UCSD-AML1 (cell line): ENCODE data around the gene ANKRD26.
A peak's percentile ranks its signal among the peaks of the same experiment; 100 is the strongest.
"Not testable (repeated sequence)": the region's sequence is repeated elsewhere in the genome, so short reads cannot be mapped to it uniquely, and the experiment has no call there.

Experiments used
- DNase-seq: peaks from one replicate; lab custom pipeline; 2025; ENCODE audit not compliant: unreplicated experiment; lab: John Stamatoyannopoulos, UW

Gene ANKRD26

DNA sequence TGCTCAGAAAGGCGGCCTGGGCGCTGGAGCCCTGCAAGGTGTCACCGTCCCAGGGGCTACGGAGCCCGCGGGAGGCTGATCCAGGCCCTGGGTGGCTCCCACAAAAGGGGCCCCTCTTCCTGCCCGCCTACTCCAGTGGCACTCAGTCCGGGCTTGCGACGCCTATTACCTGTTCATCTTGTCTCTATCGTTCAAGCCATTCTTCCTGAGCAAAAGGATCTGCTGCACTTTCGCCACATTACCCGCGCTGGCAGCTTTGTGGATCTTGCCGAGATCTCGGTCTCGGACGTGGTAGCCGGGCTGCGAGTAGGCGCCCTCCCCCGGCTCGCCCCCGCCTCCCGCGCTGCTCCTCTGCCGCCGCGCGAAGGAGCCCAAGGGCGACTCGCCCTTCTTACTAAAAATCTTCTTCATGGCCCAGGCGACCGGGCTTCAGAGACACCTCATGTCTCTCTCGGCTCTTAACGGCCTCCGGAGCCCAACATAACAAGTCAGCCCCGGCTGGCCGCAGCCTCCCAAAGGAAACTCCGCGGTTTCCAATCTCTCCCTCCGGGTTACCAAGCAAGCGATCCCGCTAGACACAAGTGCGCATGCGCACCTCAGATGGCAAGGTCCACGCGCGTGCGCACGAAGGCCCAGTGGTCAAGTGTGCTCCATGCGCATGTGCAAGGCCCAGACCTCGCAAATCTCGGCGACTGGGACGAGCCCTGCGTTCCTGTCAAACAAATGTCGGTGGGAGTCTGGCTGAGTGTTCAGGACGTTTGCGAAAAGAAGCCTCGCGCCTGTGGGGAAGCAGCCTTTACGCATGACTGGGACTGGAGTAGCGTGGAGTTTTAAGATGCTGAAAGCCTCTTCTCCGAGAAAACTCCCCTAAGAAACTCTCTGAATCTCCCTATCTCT is at the start of gene ANKRD26:
Gene ANKRD26 (minus strand): TSS at position 579 of the 897 bp plus-strand sequence. CDS start 168 bp downstream, at position 411.
- peak; percentile 97 for DNase-seq

DNA sequence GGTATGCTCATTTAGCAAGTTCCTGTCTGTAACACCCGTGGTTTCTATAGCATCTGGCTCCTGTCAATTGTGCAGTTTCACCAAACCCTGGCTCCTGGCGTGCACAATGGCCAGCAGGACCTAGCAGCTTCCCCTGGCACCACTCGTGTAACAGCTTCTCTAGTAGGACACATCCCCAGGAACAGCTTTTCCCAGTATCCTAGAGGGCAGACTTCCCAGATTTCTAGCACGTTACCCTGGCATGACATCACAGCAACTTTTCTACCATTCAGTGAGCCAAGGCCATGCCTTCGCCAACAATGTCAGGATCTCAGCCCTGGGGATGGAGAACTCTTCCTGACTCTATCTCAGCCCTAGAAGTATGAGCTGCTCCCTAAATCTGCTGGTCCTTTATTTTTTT is 47.4 kb upstream of the ANKRD26 start:
- DNase-seq, result no peak

DNA sequence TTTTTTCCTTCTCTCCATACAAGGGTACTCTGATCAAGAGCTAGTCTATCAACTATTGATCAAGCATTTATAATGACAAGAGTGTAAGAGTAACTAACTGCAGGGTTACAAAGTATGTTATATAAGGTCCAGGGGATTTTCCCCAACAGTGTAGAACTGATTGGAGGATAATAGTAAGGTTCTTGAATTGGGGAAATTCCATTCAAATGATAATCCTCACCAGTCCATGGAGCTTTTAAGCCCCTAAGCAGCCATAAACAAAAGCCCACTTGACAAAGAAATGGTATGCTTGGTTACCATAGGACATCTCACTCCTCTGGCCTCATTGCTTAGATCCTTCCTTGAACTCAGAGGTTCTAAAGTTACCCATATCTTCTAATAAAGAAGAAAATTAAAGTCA is 45.6 kb upstream of the ANKRD26 start:
- DNase-seq, result no peak

DNA sequence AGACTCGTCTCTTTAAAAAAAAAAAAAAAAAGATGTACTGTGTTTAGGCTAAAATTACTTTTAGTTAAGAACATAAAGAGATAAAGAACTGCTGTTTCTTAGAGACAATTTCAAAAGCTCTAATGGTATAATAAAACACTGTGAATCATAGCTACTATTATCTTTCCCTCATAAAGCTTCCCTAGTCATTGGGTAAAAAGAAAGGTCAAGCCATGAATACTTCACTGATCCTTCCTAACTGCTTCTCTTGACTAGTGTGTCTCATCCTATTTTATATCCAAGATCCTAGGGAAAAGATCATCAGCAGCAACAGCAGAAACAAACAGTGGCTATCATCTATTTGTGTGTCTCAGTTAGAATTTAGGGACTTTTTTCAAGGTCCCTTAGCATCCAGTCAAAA is 43.4 kb upstream of the ANKRD26 start:
- no peak for DNase-seq

DNA sequence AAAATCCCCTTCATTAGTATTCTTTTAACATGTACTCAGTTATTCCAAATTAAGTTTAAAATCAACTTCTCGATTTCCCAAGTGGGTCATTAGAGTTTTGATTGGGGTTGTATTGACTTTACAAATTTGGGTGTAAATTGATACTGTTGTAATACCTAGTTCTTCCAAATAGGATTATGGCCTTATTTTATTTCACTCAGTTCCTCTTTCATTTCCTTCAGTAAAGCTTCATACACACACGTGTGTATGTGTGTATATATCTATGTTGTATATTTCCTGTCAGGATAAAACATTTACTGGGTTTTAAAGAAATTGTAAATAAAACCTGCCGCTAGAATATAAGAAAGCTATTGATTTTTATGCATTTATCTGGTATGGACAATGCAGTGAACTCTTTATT is 38.0 kb upstream of the ANKRD26 start:
- DNase-seq, result no peak

DNA sequence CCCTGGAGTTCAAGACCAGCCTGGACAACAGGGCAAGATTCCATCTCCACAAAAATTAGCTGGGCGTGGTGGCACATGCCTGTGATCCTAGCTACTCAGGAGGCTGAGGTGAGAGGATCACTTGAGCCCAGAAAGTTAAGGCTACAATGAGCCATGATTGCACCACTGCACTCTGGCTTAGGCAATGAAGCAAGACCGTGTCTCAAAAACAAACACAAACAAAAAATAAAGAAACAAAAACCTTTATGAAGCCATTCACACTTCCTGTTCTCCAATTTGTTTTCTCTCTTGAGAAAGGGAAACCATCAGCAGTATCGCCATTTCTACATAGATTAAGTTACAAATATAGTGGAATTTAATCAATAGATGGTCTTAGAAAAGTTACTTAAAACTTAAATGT is 34.1 kb upstream of the ANKRD26 start:
- no peak for DNase-seq

DNA sequence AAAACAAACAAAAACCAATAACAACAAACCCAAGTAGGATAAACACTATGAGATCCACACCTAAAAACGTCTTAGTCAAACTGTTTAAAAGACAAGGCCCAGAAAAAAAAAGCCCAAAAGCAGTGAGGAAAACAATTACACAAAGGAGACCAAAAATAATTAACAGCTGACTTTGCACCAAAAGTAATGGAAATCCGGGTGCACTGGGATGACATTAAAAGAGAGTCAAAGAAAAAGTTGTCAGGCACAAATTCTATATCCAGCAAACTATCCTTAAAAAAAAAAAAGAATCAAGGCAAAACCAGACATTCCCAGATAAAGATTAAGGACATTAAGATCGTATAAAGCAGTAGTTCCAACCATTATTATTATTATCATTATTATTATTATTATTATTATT is 7.9 kb upstream of the ANKRD26 start:
- DNase-seq, result no peak

DNA sequence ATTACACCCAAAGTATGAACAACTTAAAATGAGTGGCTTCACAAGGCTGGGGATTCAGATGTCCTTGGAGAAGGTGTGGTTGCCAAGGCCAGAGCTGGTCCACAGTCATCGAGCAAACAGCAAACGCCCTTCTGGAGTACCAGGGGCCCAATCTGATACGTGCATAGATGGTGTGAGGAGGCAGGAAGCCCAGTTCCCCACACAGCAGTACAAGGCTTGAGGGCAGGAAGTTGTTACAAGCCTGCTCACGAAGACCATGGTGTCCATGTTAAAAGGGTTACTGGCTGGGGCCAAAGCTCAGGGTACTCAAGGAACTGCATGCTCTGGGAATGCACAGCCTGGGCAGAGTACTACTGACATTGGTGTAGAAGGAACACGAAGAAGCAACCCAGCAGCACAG is 4.6 kb upstream of the ANKRD26 start:
- peak; percentile 22 for DNase-seq

DNA sequence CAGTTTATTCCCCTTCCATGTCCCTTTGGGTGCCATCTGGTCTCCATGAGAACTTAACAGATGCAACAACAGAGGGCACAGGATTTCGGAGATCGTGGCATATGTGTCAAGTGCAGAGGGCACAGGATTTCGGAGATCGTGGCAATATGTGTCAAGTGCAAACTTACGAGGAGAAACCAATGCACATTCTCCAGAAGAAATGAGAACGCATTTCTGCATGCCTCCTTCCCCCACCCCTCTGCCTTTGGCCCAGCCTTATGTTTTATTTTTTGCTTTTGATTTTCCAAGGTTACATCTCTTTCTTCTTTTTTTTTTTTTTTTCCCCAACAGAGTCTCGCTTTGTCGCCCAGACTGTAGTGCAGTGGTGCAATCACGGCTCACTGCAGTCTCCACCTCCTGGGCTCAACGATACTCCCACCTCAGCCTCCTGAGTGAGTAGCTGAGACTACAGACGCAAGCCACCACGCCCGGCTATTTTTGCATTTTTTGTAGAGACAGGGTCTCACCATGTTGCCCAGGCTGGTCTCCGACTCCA is 586 bp upstream of the ANKRD26 start:
- DNase-seq, result no peak

DNA sequence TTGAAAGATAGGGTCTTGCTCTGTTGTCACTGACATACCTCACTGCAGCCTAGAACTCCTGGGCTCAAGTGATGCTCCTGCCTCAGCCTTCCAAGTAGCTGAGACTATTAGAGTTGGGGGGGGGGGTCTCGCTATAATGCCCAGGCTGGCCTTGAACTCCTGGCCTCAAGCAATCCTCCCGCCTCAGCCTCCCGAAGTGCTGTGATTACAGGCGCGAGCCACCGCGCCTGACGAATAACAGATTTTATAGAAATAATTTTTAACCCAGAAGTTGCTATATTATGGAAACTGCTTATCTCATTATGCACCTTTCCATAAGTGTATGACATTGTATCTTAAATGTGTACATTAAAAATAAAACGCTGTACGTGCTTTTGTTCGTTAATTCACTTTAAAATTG is 846 bp downstream of the ANKRD26 start:
- no peak for DNase-seq

DNA sequence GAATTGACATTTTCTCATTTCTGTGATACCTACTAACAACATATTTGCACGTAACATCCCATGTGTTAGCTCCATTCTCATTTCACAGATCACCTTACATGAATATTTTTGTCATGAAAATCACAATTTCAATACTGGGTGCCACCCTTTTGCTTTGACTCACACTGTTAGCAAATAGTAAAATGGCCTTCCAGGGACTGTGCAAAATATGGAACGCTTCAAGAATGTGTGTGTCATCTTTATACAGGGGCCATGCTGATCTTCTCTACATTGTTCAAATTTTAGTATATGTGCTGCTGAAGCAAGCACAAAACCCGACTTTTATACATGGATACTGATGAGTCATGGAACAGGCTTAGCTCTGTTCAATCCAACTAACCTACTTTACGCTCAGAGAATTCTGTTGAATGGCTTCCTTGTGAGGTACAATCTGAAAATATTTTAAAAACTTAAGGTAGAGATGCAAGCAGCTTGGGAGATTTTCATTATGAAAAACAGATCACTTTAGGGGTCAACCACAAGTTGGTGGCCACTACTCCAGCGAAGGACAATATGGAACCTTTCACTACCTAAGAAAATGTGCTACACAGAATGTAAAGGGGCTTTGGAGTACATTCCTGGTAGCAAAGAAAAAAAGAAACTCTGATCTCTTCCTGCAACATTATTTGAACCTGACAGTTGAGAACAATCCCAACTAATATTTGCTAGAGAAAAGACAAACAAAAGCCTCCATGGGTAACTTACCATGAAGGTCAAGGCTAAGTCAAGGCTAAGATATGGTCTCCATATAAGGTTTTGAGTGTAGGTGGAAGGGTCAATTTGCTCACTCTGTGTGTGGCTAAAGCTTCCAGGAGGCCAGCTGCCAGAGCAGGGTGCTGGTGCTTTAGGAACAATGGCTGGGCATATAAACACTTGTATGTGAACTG is 11.9 kb downstream of the ANKRD26 start:
- no peak for DNase-seq

DNA sequence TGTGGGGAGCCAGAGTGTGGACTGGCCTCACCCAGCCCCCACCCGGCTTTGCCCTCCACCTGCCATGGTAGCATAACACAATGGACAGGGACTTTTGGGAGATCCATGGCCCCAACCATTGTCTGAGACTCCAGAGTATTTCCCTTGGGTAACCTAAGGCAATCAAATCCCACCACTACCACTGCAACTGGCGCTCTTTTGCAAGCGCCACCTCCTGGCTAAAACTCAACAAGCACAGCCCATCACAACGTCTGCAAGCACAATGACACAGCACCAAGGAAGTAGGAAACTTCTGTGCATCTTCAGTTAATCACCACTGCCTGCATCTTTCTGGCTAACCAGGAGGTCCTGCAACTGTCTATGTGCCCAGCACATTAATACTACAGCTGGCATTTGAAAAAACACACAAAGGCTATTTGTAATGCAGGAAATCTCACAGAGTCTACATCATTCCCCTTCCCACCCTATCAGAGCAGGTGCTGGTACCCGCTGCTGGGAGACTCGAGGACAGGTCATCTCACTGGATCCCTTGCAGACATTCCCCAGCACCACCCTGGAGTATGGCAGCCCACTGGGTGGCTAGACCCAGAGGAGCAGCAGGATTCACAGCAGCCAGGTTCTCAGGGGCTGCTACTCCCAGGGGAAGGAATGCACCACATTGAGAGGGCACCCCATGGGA is 27.7 kb downstream of the ANKRD26 start:
- DNase-seq, result no peak

DNA sequence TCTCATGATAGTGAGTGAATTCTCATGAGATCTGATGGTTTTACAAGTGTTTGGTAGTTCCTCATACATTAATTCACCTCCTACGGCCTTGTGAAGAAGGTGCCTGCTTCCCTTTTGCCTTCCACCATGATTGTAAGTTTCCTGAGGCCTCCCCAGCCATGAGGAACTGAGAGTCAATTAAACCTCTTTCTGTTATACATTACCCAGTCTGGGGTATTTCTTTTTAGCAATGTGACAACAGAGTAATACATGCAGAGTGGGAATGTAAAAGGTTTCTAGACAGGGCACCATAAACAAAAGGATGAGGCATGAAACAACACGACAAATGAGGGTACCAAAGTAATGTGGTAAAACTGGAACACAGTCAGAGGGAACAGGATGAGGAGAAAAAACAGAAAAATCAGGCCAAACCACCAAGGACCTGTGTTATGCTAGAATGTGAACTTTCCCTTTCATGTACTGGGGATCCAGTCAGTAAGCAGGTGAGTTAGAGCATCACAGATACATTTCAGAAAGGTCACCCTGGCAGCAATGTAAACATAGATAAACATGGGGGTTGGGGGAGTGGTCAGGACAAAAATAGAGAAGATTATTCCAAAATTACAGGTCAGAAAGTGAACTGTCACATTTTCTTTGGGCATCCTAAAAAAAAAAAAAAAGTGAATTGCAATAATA is 31.9 kb downstream of the ANKRD26 start:
- no peak for DNase-seq

DNA sequence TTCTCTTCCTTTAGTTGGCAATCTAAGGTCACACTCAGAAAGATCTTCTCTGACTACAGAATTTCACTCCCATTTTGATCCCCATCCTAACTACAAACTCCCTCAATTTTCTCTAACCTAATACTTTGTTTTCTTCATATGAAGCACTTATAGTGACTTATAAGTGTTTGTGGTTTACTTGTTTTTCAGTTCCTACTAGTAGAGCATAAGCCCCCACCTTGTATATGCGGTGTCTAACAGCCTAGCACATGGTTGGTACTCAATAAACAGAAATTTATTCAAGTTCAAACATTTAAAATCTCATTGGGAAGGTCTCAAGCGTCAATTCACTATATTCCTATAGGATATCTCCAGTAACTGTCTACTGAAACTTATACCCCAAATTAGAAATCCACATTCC is 35.2 kb downstream of the ANKRD26 start:
- no peak for DNase-seq

DNA sequence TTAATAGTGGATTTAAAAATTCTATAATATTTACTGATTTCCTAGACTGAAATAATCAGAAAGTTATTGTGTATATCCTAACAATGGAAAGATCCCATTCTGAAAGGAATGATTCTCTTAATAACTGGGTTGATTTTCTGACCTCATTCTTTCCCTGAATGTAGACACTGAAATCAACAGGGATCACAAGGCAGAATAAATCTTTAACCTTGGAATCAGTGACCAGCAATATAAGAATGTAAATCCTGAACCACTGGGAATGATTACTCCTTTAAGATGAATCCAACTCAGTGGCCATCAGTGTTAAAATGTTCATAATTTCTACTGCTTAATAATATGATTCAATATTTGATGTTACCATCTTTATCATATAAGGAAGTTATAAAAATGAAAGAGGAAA is 47.6 kb downstream of the ANKRD26 start:
- DNase-seq, result no peak

DNA sequence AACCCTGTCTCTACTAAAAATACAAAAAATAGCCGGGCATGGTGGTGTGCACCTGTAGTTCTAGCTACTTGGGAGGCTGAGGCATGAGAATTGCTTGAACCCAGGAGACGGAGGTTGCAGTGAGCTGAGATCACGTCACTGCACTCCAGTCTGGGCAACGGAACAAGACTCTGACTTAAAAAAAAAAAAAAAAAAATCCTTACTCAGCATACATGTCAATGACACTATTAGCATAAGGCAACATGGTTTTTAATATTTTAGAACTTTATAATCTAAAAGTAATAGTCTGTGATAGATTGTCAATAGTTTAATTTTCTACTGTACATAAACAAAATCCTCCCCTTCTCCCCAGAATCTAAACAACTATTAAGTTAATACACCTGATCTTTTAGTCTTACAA is 55.0 kb downstream of the ANKRD26 start:
- not testable (repeated sequence) for DNase-seq

DNA sequence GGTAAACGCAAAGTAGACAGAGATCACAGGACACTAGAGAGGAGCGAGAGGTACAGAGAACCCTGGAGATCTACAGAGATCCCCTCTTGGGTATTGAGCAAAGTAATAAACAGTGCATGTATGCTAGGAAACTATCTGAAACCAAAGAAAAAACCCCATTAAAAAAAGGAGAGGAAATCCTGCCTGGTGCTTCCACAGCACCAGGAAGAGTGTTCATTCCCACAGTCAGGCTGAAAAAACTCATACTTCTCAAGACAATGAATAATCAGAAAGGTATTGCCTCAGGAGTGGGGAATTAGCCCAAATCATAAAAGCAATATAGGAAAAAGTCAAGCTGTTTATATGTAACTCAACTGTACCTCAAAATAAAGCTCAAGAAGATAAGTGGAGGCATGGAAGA is 59.1 kb downstream of the ANKRD26 start:
- no peak for DNase-seq

DNA sequence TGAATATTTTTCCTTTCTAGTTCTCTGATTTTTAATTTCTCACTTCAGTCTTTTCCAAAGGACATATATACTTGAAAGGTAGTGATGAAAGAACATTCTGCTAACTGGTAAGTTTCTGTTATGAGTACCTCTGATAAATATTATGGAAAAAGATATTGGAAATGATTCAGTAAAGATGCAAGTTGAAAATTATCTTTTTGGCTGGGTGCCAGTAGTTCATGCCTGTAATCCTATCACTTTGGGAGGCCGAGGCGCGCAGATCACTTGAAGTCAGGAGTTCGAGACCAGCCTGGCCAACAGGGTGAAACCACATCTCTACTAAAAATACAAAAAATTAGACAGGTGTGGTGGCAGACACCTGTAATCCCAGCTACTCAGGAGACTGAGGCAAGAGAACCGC is 62.1 kb downstream of the ANKRD26 start:
- no peak for DNase-seq

DNA sequence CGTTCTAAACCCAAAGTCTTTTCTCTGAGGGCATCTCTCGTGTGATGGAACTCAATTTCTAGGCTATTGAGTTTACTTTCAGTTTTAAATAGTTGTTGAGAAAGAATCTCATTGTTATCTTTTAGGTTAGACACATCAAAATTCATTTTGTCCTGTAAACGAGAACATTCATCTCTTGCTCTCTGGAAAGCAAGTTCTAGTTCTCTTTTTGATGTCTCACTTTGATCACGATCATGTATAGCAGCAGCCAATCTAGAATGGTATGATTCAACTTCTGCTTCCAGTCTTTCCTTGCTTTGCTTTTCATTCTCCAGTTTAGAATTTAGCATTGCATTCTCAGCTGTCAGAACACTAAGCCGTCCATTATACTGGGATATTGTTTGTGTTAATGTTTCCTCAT is 65.1 kb downstream of the ANKRD26 start:
- no peak for DNase-seq

DNA sequence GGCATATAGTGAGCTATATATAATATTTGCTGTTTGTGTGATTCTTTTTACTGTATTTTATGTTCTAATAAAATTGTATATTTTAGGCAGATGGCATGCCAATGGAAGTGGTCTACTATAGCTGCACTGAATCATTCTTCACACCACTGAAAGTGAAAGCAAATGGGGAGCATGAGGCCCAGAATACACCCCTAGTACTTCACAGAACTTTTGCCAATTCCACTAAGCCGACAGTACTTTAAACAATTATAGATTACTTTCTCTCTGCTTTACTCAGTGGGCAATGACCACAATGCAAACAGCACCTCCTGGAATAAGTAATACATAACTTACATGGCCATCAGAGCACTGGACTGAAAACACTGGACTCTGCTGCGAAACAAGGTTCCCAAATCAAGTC is 70.2 kb downstream of the ANKRD26 start:
- DNase-seq, result no peak

DNA sequence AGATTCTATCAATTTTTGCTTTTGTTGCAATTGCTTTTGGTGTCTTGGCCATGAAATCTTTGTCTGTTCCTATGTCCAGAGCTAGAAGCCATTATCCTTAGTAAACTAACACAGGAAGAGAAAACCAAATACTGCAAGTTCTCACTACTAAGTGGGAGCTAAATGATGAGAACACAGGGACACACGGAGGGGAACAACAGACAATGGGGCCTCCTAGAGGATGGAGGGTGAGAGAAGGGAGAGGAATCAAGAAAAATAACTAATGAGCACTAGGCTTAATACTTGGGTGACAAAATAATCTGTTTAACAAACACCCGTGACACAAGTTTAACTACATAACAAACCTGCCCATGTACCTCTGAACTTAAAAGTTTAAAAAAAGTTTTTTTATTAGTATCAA is 78.2 kb downstream of the ANKRD26 start:
- DNase-seq, result no peak
